ENCODE results near the gene CDH9. TPM values are rescaled to one million over a fixed set of nuclear protein-coding genes. Genes with fewer than 3 reads are reported as not detected.

The CDH9 gene
- total RNA-seq, 1 donor = not detected

- Histone ChIP-seq H3K27ac (ENCODE audit: low read depth, low read length) (no peak overlapping the region), H4K20me1 (ENCODE audit: insufficient read depth, low read length) (no peaks in the 10 kb centered on the region), H3K36me3 (ENCODE audit: insufficient read depth, low read length) (no peaks in the 10 kb centered on the region), H3K4me3 (ENCODE audit: insufficient read depth, low read length) (no peak overlapping the region), H3K4me2 (ENCODE audit: insufficient read depth, low read length) (no peak overlapping the region), H3K79me2 (ENCODE audit: insufficient read depth, low read length) (no peaks in the 10 kb centered on the region), H2AFZ (ENCODE audit: low read length) (no peak overlapping the region), H3K9me3 (ENCODE audit: low read depth, low read length) (no peaks in the 10 kb centered on the region), H3K4me1 (ENCODE audit: insufficient read depth, low read length) (no peaks in the 10 kb centered on the region), H3K27me3 (ENCODE audit: insufficient read depth, low read length) (no peaks in the 10 kb centered on the region)
- DNase-seq (ENCODE audit: insufficient read length, low spot score, missing footprints) = no peak
- TF ChIP-seq CTCF (IDR thresholded peaks at IDR 0.05; ENCODE audit: extremely low read depth, low read depth, low read length) = no peak
Observed at GRCh38 chr5:26959290-26959689, 79.1 kb downstream of the CDH9 start.

GRCh38 chr5:26955161-26955560 lies 83.2 kb downstream of the CDH9 start:
- Histone ChIP-seq H3K79me2 (ENCODE audit: insufficient read depth, low read length) (no peaks in the 10 kb centered on the region), H3K27ac (ENCODE audit: low read depth, low read length) (no peak overlapping the region), H3K9me3 (ENCODE audit: low read depth, low read length) (no peaks in the 10 kb centered on the region), H3K36me3 (ENCODE audit: insufficient read depth, low read length) (no peaks in the 10 kb centered on the region), H3K27me3 (ENCODE audit: insufficient read depth, low read length) (no peaks in the 10 kb centered on the region), H3K4me2 (ENCODE audit: insufficient read depth, low read length) (no peak overlapping the region), H2AFZ (ENCODE audit: low read length) (no peak overlapping the region), H4K20me1 (ENCODE audit: insufficient read depth, low read length) (no peaks in the 10 kb centered on the region), H3K4me3 (ENCODE audit: insufficient read depth, low read length) (no peak overlapping the region), H3K4me1 (ENCODE audit: insufficient read depth, low read length) (no peaks in the 10 kb centered on the region)
- no peak for DNase-seq (ENCODE audit: insufficient read length, low spot score, missing footprints)
- TF ChIP-seq CTCF (IDR thresholded peaks at IDR 0.05; ENCODE audit: extremely low read depth, low read depth, low read length) = no peak

- Histone ChIP-seq H3K9me3 (ENCODE audit: low read depth, low read length) (no peaks in the 10 kb centered on the region), H3K36me3 (ENCODE audit: insufficient read depth, low read length) (no peaks in the 10 kb centered on the region), H4K20me1 (ENCODE audit: insufficient read depth, low read length) (no peaks in the 10 kb centered on the region), H2AFZ (ENCODE audit: low read length) (no peak overlapping the region), H3K4me2 (ENCODE audit: insufficient read depth, low read length) (no peak overlapping the region), H3K4me1 (ENCODE audit: insufficient read depth, low read length) (no peaks in the 10 kb centered on the region), H3K79me2 (ENCODE audit: insufficient read depth, low read length) (no peaks in the 10 kb centered on the region), H3K4me3 (ENCODE audit: insufficient read depth, low read length) (no peak overlapping the region), H3K27me3 (ENCODE audit: insufficient read depth, low read length) (no peaks in the 10 kb centered on the region), H3K27ac (ENCODE audit: low read depth, low read length) (no peak overlapping the region)
- no peak for DNase-seq (ENCODE audit: insufficient read length, low spot score, missing footprints)
- no peak for TF ChIP-seq CTCF (IDR thresholded peaks at IDR 0.05; ENCODE audit: extremely low read depth, low read depth, low read length)
Observed at GRCh38 chr5:26948921-26949320, 89.5 kb downstream of the CDH9 start.

GRCh38 chr5:26945901-26946300 lies 92.5 kb downstream of the CDH9 start:
- Histone ChIP-seq H3K4me1 (ENCODE audit: insufficient read depth, low read length) (no peaks in the 10 kb centered on the region), H3K27me3 (ENCODE audit: insufficient read depth, low read length) (no peaks in the 10 kb centered on the region), H3K4me2 (ENCODE audit: insufficient read depth, low read length) (no peak overlapping the region), H3K79me2 (ENCODE audit: insufficient read depth, low read length) (no peaks in the 10 kb centered on the region), H3K27ac (ENCODE audit: low read depth, low read length) (no peak overlapping the region), H3K36me3 (ENCODE audit: insufficient read depth, low read length) (no peaks in the 10 kb centered on the region), H3K4me3 (ENCODE audit: insufficient read depth, low read length) (no peak overlapping the region), H4K20me1 (ENCODE audit: insufficient read depth, low read length) (no peaks in the 10 kb centered on the region), H2AFZ (ENCODE audit: low read length) (no peak overlapping the region), H3K9me3 (ENCODE audit: low read depth, low read length) (no peaks in the 10 kb centered on the region)
- no peak for DNase-seq (ENCODE audit: insufficient read length, low spot score, missing footprints)
- no peak for TF ChIP-seq CTCF (IDR thresholded peaks at IDR 0.05; ENCODE audit: extremely low read depth, low read depth, low read length)
